Astrocyte of the spinal cord (primary cell): ENCODE results near the gene RHBDF2.
"Not testable (repeated sequence)": the region's sequence is repeated elsewhere in the genome, so short reads cannot be mapped to it uniquely, and the experiment has no call there.

Experiments used
- DNase-seq: peaks from one replicate; pipeline ENCODE4 v3.0.0; 2011; ENCODE audit warnings: low read depth, low spot score
- H3K4me3 ChIP-seq: 2 replicates; pipeline ENCODE4 v1.5.1; 2011; ENCODE audit warnings: low read depth, mild to moderate bottlenecking, low read length, moderate library complexity
- CTCF ChIP-seq: IDR thresholded peaks from 2 replicates; pipeline ENCODE4 v1.5.1; 2012; ENCODE audit warnings: low read depth, mild to moderate bottlenecking, low read length, inconsistent platforms
- in situ Hi-C: cut with HindIII; loops from 2 replicates; pipeline ENCODE4 v1.10.0; 2017; ENCODE audit warnings: low sequenced_read_pairs

The RHBDF2 gene

GRCh38 chr17:76529224-76530094 lies 28.2 kb upstream of the RHBDF2 start:
- no peak for TF ChIP-seq CTCF
- peak; percentile 64 for DNase-seq
- no peak overlapping the region for H3K4me3 ChIP-seq
- in situ Hi-C loops = no loop called here

DNA sequence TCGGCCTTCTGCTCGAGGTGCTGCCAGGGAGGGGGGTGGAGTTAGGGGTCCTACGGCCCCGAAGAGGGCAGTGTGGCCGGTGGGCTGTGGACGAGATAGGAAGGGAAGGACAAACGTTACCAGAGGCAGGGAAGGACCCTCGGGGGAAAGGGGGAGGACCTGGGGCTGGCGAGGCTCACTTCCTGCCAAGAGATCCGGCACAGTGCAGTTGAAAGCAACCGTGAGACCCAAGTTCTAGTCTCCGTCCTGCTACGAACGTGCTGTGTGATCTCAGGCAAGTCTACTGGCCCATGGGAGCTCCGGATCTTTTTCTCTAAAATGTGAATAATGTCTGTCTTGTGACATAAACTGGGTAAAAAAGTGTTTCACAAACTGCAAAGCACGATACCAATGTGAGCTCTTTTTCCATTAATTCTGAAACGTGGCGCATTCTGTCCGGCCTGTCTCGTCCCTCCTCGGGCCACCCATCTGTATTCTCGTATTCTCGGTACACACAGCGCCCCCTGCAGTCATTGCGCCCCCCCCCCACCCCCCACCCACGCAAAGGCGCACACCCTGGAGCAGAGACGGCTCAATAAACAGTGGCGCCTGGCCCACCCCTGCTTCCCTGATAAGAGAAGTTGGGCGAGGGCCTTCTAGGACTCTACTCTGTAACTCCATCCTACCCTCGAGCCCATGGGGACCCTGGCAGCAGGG lies 27.5 kb upstream of the RHBDF2 start:
- DNase-seq = no peak
- TF ChIP-seq CTCF = no peak
- in situ Hi-C loops = no loop called here
- H3K4me3 ChIP-seq = no peak overlapping the region

- in situ Hi-C loops = no loop called here
- DNase-seq = no peak
- TF ChIP-seq CTCF = no peak
- no peak overlapping the region for H3K4me3 ChIP-seq
Observed at GRCh38 chr17:76528156-76528527, 26.9 kb upstream of the RHBDF2 start.

DNA sequence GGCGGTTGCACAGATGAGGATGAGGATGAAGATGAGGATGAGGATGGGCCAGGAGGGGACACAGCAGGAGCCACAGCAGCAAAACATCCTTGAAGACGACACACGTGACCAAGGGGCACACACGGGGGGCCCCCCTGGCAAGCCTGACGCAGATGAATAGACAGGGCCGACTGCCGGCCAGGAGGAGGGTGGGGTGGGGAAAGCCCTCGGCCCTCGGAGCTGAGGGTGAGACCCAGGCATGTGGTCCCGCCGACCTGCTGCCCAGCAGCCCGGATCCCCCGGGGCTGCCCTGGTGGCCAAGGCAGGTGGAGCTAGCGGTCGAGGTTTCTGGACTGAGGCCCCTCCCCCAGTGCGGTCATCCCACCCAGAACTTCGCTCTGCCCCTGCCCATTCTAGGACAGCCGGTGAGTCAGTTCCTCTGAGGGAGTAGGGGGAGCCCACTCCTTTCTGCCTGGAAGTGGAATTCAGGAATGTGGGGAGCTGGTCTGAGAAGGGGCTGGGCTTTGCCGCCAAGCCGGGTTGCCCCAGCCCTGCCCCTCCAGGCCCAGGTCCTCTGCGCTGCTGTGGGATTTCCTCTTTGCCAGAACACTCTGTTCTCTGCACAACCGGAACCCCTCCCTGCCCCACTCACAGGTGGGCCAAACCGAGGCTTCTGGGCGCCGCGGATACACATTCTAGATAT lies 26.3 kb upstream of the RHBDF2 start:
- peak; percentile 80 for DNase-seq
- no peak overlapping the region for H3K4me3 ChIP-seq
- in situ Hi-C loops = no loop called here
- TF ChIP-seq CTCF = no peak

- in situ Hi-C loops, DNase-seq, H3K4me3 ChIP-seq: not testable (repeated sequence)
Observed at GRCh38 chr17:76527016-76527415, 25.8 kb upstream of the RHBDF2 start.

DNA sequence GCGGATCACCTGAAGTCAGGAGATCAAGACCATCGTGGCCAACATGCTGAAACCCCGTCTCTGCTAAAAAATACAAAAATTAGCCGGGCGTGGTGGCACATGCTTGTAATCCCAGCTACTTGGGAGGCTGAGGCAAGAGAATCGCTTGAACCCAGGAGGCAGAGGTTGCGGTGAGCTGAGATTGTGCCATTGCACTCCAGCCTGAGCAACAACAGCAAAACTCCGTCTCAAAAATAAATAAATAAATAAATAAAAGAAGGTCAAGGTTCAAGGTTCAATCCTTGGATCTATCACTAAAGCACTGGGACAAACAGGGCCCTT lies 24.2 kb upstream of the RHBDF2 start:
- in situ Hi-C loops, DNase-seq, H3K4me3 ChIP-seq: not testable (repeated sequence)

GRCh38 chr17:76524598-76525512 lies 23.6 kb upstream of the RHBDF2 start:
- in situ Hi-C loops = no loop called here
- no peak overlapping the region for H3K4me3 ChIP-seq
- no peak for DNase-seq
- no peak for TF ChIP-seq CTCF
